HG03159 (cell line): ENCODE measurements around the gene CAMTA1.

Experiments used
- ATAC-seq: cut with Tn5 transposase; IDR thresholded peaks from one replicate; pipeline ENCODE4 v1.9.1; 2021; ENCODE audit warnings: mild to moderate bottlenecking, moderate library complexity; ENCODE audit not compliant: unreplicated experiment

CAMTA1 gene

GRCh38 chr1:7346070-7346596, 560.9 kb downstream of the CAMTA1 start:
- ATAC-seq, result no peak

GRCh38 chr1:7346600-7347570, 561.6 kb downstream of the CAMTA1 start:
- no peak for ATAC-seq

- no peak for ATAC-seq
These were observed 562.8 kb downstream of the CAMTA1 start for GRCh38 chr1:7348073-7348472.

- no peak for ATAC-seq
These were observed 563.3 kb downstream of the CAMTA1 start for GRCh38 chr1:7348580-7348979.

GRCh38 chr1:7350804-7351203, 565.5 kb downstream of the CAMTA1 start:
- ATAC-seq, result no peak

GRCh38 chr1:7351649-7352048, 566.4 kb downstream of the CAMTA1 start:
- ATAC-seq, result no peak

GRCh38 chr1:7352364-7352763, 567.1 kb downstream of the CAMTA1 start:
- no peak for ATAC-seq

- no peak for ATAC-seq
These were observed 567.7 kb downstream of the CAMTA1 start for GRCh38 chr1:7352974-7353373.

GRCh38 chr1:7355646-7356045, 570.4 kb downstream of the CAMTA1 start:
- no peak for ATAC-seq

GRCh38 chr1:7356079-7356478, 570.8 kb downstream of the CAMTA1 start:
- no peak for ATAC-seq

GRCh38 chr1:7358425-7358824, 573.2 kb downstream of the CAMTA1 start:
- no peak for ATAC-seq

GRCh38 chr1:7360526-7360925, 575.3 kb downstream of the CAMTA1 start:
- no peak for ATAC-seq

GRCh38 chr1:7362947-7363346, 577.7 kb downstream of the CAMTA1 start:
- ATAC-seq, result no peak

- no peak for ATAC-seq
These were observed 578.2 kb downstream of the CAMTA1 start for GRCh38 chr1:7363450-7363849.

GRCh38 chr1:7365706-7366105, 580.5 kb downstream of the CAMTA1 start:
- ATAC-seq, result no peak

- ATAC-seq, result no peak
These were observed 581.2 kb downstream of the CAMTA1 start for GRCh38 chr1:7366286-7366954.

- no peak for ATAC-seq
These were observed 581.9 kb downstream of the CAMTA1 start for GRCh38 chr1:7366955-7367665.

- no peak for ATAC-seq
These were observed 584.6 kb downstream of the CAMTA1 start for GRCh38 chr1:7369866-7370265.

- no peak for ATAC-seq
These were observed 586.7 kb downstream of the CAMTA1 start for GRCh38 chr1:7371926-7372325.

- ATAC-seq, result no peak
These were observed 587.3 kb downstream of the CAMTA1 start for GRCh38 chr1:7372477-7373120.

GRCh38 chr1:7373251-7373650, 588.0 kb downstream of the CAMTA1 start:
- ATAC-seq, result no peak
